ENCODE measurements around the gene PDIA2. TPM values are rescaled to one million over a fixed set of nuclear protein-coding genes. Genes with fewer than 3 reads are reported as not detected.

Gene PDIA2
- total and polyA plus RNA-seq, 10 of the 15 experiments (the other 5 are each of a cell fraction or from before 2014, with no cell fraction given), result 0.11 to 0.36 TPM; not detected in 8

- in situ Hi-C loops (cut with MboI) (no loop called here), intact Hi-C loops (cut with micrococcal nuclease; ENCODE audit: unreplicated experiment) (loop anchor here (2.0 kb wide), 1 partner anchor 19 kb away; the partner anchor contains the start of gene FAM234A)
- POLR2A ChIA-PET, result interaction anchor here (0.8 to 3.7 kb wide), 2 partner anchors 18 to 24 kb away, joined by 3 to 26 read pairs; partner anchors contain the start of gene FAM234A
- 90% methylated on average over 6 of the region's 6 CpGs for WGBS (ENCODE audit: insufficient coverage, insufficient replicate concordance, low lambda C conversion rate, missing lambda C conversion rate)
- FAIRE-seq, result no peak
- TF ChIP-seq NFYB (IDR thresholded peaks at IDR 0.05; ENCODE audit: insufficient read depth, low read depth, low read length) (no peak), SMAD5 (IDR thresholded peaks at IDR 0.05; ENCODE audit: low read depth) (no peak), RCOR1 (conservative IDR thresholded peaks at IDR 0.05; ENCODE audit: low read depth, low read length) (no peak), FOXK2 (IDR thresholded peaks at IDR 0.05) (no peak), HSF1 (IDR thresholded peaks at IDR 0.05; ENCODE audit: low read depth, low read length) (no peak), CBX5 (IDR thresholded peaks at IDR 0.05; ENCODE audit: low read depth) (no peak), BCL11A (IDR thresholded peaks at IDR 0.05; ENCODE audit: low read depth, low read length) (no peak), RAD21 (IDR thresholded peaks at IDR 0.05; ENCODE audit: insufficient read depth, low read depth, low read length) (no peak), ZNF384 (IDR thresholded peaks at IDR 0.05; ENCODE audit: borderline replicate concordance, low read depth, low read length) (no peak), MEF2B (IDR thresholded peaks at IDR 0.05; ENCODE audit: partially characterized antibody, poor library complexity, severe bottlenecking) (no peak), NFYA (IDR thresholded peaks at IDR 0.05; ENCODE audit: borderline replicate concordance, low read depth, low read length) (no peak), ATF3 (IDR thresholded peaks at IDR 0.05; ENCODE audit: borderline replicate concordance, extremely low read depth, low read depth, low read length) (no peak), BMI1 (IDR thresholded peaks at IDR 0.05; ENCODE audit: borderline replicate concordance) (no peak), ZNF622 (IDR thresholded peaks at IDR 0.05) (no peak)
- TF ChIP-seq, protein P1, sequence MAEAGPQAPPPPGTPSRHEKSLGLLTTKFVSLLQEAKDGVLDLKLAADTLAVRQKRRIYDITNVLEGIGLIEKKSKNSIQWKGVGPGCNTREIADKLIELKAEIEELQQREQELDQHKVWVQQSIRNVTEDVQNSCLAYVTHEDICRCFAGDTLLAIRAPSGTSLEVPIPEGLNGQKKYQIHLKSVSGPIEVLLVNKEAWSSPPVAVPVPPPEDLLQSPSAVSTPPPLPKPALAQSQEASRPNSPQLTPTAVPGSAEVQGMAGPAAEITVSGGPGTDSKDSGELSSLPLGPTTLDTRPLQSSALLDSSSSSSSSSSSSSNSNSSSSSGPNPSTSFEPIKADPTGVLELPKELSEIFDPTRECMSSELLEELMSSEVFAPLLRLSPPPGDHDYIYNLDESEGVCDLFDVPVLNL (IDR thresholded peaks at IDR 0.05; ENCODE audit: low read depth, low read length), result no peak
- TF ChIP-seq, protein P2, sequence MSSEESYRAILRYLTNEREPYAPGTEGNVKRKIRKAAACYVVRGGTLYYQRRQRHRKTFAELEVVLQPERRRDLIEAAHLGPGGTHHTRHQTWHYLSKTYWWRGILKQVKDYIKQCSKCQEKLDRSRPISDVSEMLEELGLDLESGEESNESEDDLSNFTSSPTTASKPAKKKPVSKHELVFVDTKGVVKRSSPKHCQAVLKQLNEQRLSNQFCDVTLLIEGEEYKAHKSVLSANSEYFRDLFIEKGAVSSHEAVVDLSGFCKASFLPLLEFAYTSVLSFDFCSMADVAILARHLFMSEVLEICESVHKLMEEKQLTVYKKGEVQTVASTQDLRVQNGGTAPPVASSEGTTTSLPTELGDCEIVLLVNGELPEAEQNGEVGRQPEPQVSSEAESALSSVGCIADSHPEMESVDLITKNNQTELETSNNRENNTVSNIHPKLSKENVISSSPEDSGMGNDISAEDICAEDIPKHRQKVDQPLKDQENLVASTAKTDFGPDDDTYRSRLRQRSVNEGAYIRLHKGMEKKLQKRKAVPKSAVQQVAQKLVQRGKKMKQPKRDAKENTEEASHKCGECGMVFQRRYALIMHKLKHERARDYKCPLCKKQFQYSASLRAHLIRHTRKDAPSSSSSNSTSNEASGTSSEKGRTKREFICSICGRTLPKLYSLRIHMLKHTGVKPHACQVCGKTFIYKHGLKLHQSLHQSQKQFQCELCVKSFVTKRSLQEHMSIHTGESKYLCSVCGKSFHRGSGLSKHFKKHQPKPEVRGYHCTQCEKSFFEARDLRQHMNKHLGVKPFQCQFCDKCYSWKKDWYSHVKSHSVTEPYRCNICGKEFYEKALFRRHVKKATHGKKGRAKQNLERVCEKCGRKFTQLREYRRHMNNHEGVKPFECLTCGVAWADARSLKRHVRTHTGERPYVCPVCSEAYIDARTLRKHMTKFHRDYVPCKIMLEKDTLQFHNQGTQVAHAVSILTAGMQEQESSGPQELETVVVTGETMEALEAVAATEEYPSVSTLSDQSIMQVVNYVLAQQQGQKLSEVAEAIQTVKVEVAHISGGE (CRISPR knock-in tag; IDR thresholded peaks at IDR 0.05), result no peak
- ATAC-seq, result no peak
- H3K9me3 ChIP-seq (replicated peaks; ENCODE audit: control insufficient read depth, insufficient read depth, low read length), result no peaks in the 10 kb centered on the region
- RAD21 ChIA-PET (ENCODE audit: unreplicated experiment), result interaction anchor here (1.1 to 2.4 kb wide), 2 partner anchors 19 to 31 kb away, joined by 4 to 13 read pairs; partner anchors contain the start of gene FAM234A
- no TSS peak for BruUV-seq (replicated peaks)
- no peaks in the 10 kb centered on the region for H4K20me1 ChIP-seq (ENCODE audit: control insufficient read depth, insufficient read depth)
- peaks cover 4% of the 10 kb centered on the region; the same call in 1 of the 2 replicates for H3K4me1 ChIP-seq (ENCODE audit: control insufficient read depth, insufficient read depth, low read length)
- H3K27ac ChIP-seq (ENCODE audit: control insufficient read depth, insufficient read depth), result no peak overlapping the region
- no peak overlapping the region for H3K4me2 ChIP-seq (ENCODE audit: control insufficient read depth, insufficient read depth)
- peaks cover 0 to 4% of the 10 kb centered on the region in 2 experiments; a peak in 2 of 4 replicates for H3K36me3 ChIP-seq (ENCODE audit: control insufficient read depth in 2 of 2, insufficient read depth in 2 of 2, low read length in 1 of 2)
- H3K4me3 ChIP-seq, result no peak overlapping the region
- H3K9ac ChIP-seq (ENCODE audit: control insufficient read depth, insufficient read depth, low read length), result no peak overlapping the region
- CTCF ChIA-PET, result no interaction called here
- SMC1A ChIA-PET (ENCODE audit: uncharacterized antibody, unreplicated experiment), result no interaction called here
- H3K79me2 ChIP-seq (ENCODE audit: control insufficient read depth, insufficient read depth, low read length), result no peaks in the 10 kb centered on the region
- no peak for DNase-seq (ENCODE audit: low read depth, low spot score)
- H2AFZ ChIP-seq (ENCODE audit: control insufficient read depth, low read depth, low read length), result no peak overlapping the region
- no peaks in the 10 kb centered on the region for H3K27me3 ChIP-seq (replicated peaks in 1 of 2; ENCODE audit: control insufficient read depth in 2 of 2, insufficient read depth in 2 of 2, low read length in 1 of 2)
These were observed 29.1 kb upstream of the PDIA2 start for GRCh38 chr16:253833-254232.
